ENCODE results near the gene CABP5. TPM values are rescaled to one million over a fixed set of nuclear protein-coding genes. Genes with fewer than 3 reads are reported as not detected.

The CABP5 gene
- total RNA-seq, 4 donors from 2014 or later, result not detected

GRCh38 chr19:48023011-48023410, 20.9 kb downstream of the CABP5 start:
- H3K27me3 ChIP-seq, result peaks cover 0 to 25% (median 2%) of the 10 kb centered on the region in 4 donors
- H3K36me3 ChIP-seq, result no peaks in the 10 kb centered on the region
- no peak overlapping the region for H3K27ac ChIP-seq (replicated peaks in 1 of 4)
- no peaks in the 10 kb centered on the region for H3K4me1 ChIP-seq
- H3K9me3 ChIP-seq, result no peaks in the 10 kb centered on the region
- no peak overlapping the region for H3K4me3 ChIP-seq
- 70% methylated on average over 2 of the region's 2 CpGs for WGBS
- no peak for TF ChIP-seq EP300 (IDR thresholded peaks at IDR 0.05)
- TF ChIP-seq POLR2A (IDR thresholded peaks at IDR 0.05; ENCODE audit: low read depth), result no peak
- no peak for TF ChIP-seq POLR2AphosphoS5 (IDR thresholded peaks at IDR 0.05)
- TF ChIP-seq CTCF (IDR thresholded peaks at IDR 0.05), result no peak
- no peak for DNase-seq (ENCODE audit: extremely low spot score)
- intact Hi-C loops (cut with DNase I), result no loop called here

- Histone ChIP-seq H3K4me1 (no peaks in the 10 kb centered on the region), H3K27ac (replicated peaks in 1 of 4) (no peak overlapping the region), H3K4me3 (no peak overlapping the region), H3K9me3 (peaks cover 0 to 3% (median 0%) of the 10 kb centered on the region in 4 donors), H3K27me3 (peaks cover 0 to 31% (median 2%) of the 10 kb centered on the region in 4 donors), H3K36me3 (no peaks in the 10 kb centered on the region)
- WGBS, result 28% methylated on average over 3 of the region's 3 CpGs
- intact Hi-C loops (cut with DNase I), result no loop called here
- no peak for DNase-seq (ENCODE audit: extremely low spot score)
- TF ChIP-seq CTCF (IDR thresholded peaks at IDR 0.05) (no peak), EP300 (IDR thresholded peaks at IDR 0.05) (no peak), POLR2AphosphoS5 (IDR thresholded peaks at IDR 0.05) (no peak), POLR2A (IDR thresholded peaks at IDR 0.05; ENCODE audit: low read depth) (no peak)
Observed at GRCh38 chr19:48020686-48021085, 23.2 kb downstream of the CABP5 start.

- DNase-seq (ENCODE audit: extremely low spot score), result no peak
- Histone ChIP-seq H3K4me3 (no peak overlapping the region), H3K27me3 (peaks cover 0 to 15% (median 0%) of the 10 kb centered on the region in 4 donors), H3K4me1 (no peaks in the 10 kb centered on the region), H3K9me3 (peaks cover 0 to 8% (median 5%) of the 10 kb centered on the region in 4 donors), H3K36me3 (no peaks in the 10 kb centered on the region), H3K27ac (replicated peaks in 1 of 4) (no peak overlapping the region)
- WGBS, result 90% methylated on average over 11 of the region's 11 CpGs
- TF ChIP-seq CTCF (IDR thresholded peaks at IDR 0.05) (no peak), POLR2A (IDR thresholded peaks at IDR 0.05; ENCODE audit: low read depth) (no peak), POLR2AphosphoS5 (IDR thresholded peaks at IDR 0.05) (no peak), EP300 (IDR thresholded peaks at IDR 0.05) (no peak)
- intact Hi-C loops (cut with DNase I), result no loop called here
Observed at GRCh38 chr19:48010932-48011758, 32.7 kb downstream of the CABP5 start.

GRCh38 chr19:48006762-48007161, 37.1 kb downstream of the CABP5 start:
- TF ChIP-seq POLR2A (IDR thresholded peaks at IDR 0.05; ENCODE audit: low read depth) (no peak), CTCF (IDR thresholded peaks at IDR 0.05) (no peak), POLR2AphosphoS5 (IDR thresholded peaks at IDR 0.05) (no peak), EP300 (IDR thresholded peaks at IDR 0.05) (no peak)
- no peak overlapping the region for H3K27ac ChIP-seq (replicated peaks in 1 of 4)
- peaks cover 0 to 15% (median 0%) of the 10 kb centered on the region in 4 donors for H3K27me3 ChIP-seq
- no peak for DNase-seq (ENCODE audit: extremely low spot score)
- no peaks in the 10 kb centered on the region for H3K36me3 ChIP-seq
- H3K4me1 ChIP-seq, result no peaks in the 10 kb centered on the region
- H3K4me3 ChIP-seq, result no peak overlapping the region
- intact Hi-C loops (cut with DNase I), result no loop called here
- H3K9me3 ChIP-seq, result peaks cover 0 to 8% (median 2%) of the 10 kb centered on the region in 4 donors
- 82% methylated on average over 6 of the region's 6 CpGs for WGBS

Measured in esophagus muscularis mucosa (tissue), 4 donors.